ENCODE data around the gene CLEC2L. TPM values are rescaled to one million over a fixed set of nuclear protein-coding genes. Genes with fewer than 3 reads are reported as not detected.

CLEC2L gene
- total RNA-seq, 1 donor from 2014 or later: not detected

DNA sequence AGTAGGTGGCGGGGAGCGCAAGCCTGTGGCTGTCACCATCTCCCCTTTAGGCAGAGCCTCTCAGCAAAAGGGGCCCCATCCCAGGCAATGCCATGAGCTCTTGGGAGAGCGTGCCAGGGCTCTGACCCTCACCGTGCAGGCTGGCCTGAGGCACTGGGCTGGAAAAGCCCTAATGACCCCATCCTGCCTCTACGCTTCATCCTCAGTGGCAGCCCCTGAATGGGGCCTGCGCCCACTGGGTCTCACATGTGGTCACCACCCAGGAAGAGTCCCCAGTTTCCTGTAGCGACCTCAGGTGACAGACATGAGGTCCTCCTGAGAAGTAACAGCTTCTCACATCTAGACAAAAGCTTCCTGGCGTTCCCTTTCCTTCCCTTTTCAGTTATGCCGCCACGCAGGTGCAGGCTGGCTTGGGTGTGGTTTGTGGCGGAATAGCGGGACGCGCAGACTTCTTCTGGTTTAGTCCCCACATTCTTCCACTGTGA lies 59.2 kb downstream of the CLEC2L start:
- Histone ChIP-seq H3K9me3 (ENCODE audit: insufficient read depth, low read depth, low read length) (no peaks in the 10 kb centered on the region), H3K4me2 (ENCODE audit: low read length) (no peak overlapping the region), H4K20me1 (ENCODE audit: insufficient read depth, low read length) (peaks cover 4% of the 10 kb centered on the region), H3K4me3 (ENCODE audit: insufficient read depth, low read depth, low read length) (no peak overlapping the region), H3K4me1 (ENCODE audit: insufficient read depth, low read length) (no peaks in the 10 kb centered on the region), H3K79me2 (ENCODE audit: insufficient read depth, low read length) (no peaks in the 10 kb centered on the region), H3K27me3 (ENCODE audit: insufficient read depth, low read length) (no peaks in the 10 kb centered on the region), H3K27ac (ENCODE audit: low read depth, low read length) (no peak overlapping the region), H3K9ac (ENCODE audit: low read length) (no peak overlapping the region), H3K36me3 (ENCODE audit: insufficient read depth, low read length) (peaks cover 30% of the 10 kb centered on the region), H2AFZ (ENCODE audit: low read depth, low read length) (no peak overlapping the region)
- Mint-ChIP-seq H3K36me3 (ENCODE audit: low read depth, unreplicated experiment) (peaks cover 20% of the 10 kb centered on the region), H3K4me1 (ENCODE audit: low read depth, unreplicated experiment) (no peaks in the 10 kb centered on the region), H3K9me3 (ENCODE audit: unreplicated experiment) (no peaks in the 10 kb centered on the region), H3K4me3 (ENCODE audit: unreplicated experiment) (no peak overlapping the region), H3K27ac (ENCODE audit: unreplicated experiment) (no peak overlapping the region), H3K27me3 (ENCODE audit: low read depth, unreplicated experiment) (no peaks in the 10 kb centered on the region)
- no peak for DNase-seq (ENCODE audit: low read depth)
- FAIRE-seq: no peak
- TF ChIP-seq, protein P1, sequence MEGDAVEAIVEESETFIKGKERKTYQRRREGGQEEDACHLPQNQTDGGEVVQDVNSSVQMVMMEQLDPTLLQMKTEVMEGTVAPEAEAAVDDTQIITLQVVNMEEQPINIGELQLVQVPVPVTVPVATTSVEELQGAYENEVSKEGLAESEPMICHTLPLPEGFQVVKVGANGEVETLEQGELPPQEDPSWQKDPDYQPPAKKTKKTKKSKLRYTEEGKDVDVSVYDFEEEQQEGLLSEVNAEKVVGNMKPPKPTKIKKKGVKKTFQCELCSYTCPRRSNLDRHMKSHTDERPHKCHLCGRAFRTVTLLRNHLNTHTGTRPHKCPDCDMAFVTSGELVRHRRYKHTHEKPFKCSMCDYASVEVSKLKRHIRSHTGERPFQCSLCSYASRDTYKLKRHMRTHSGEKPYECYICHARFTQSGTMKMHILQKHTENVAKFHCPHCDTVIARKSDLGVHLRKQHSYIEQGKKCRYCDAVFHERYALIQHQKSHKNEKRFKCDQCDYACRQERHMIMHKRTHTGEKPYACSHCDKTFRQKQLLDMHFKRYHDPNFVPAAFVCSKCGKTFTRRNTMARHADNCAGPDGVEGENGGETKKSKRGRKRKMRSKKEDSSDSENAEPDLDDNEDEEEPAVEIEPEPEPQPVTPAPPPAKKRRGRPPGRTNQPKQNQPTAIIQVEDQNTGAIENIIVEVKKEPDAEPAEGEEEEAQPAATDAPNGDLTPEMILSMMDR (IDR thresholded peaks at IDR 0.05; ENCODE audit: insufficient read depth, low read depth, low read length): no peak
- no peak for TF ChIP-seq EZH2 (IDR thresholded peaks at IDR 0.05; ENCODE audit: insufficient read depth, low read length)

DNA sequence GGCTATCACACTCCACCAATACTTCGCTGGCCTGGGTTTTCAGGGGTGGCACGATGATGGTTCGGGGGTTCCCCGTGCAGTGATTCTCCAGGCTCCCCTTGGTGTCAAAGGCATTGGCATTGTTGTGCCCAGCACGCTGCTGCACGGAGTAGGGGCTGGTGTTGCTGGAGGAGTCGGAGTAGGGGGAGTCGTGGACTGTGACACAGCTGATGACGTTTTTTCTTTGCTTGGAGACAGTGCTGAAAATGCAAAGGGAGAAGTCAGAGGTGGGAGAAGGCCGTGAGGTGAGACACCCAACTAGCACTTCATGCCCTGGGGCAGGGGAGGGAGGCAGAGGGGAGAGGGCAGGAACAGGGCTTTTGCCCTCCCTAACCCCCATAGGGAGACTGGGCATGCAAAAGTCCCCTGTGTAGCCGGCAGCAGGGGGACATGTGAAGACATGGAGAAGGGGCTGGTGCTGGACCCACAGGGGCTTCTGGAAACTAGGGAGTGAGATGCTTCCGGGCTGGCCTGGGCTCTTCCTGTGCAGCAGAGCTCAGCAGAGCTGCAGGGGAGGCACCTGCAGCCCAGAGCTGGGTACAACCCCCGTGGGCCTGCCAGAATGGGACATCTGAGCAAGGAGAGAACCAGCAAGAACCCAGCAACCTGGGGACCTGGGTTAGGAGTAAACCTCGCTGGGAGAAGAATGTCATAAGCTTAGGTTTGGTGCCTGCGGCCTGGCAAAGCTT lies 60.5 kb downstream of the CLEC2L start:
- Histone ChIP-seq H3K4me3 (ENCODE audit: insufficient read depth, low read depth, low read length) (no peak overlapping the region), H3K27me3 (ENCODE audit: insufficient read depth, low read length) (no peaks in the 10 kb centered on the region), H3K36me3 (ENCODE audit: insufficient read depth, low read length) (peaks cover 28% of the 10 kb centered on the region), H3K27ac (ENCODE audit: low read depth, low read length) (no peak overlapping the region), H3K4me2 (ENCODE audit: low read length) (no peak overlapping the region), H3K79me2 (ENCODE audit: insufficient read depth, low read length) (no peaks in the 10 kb centered on the region), H3K9me3 (ENCODE audit: insufficient read depth, low read depth, low read length) (no peaks in the 10 kb centered on the region), H3K9ac (ENCODE audit: low read length) (no peak overlapping the region), H3K4me1 (ENCODE audit: insufficient read depth, low read length) (no peaks in the 10 kb centered on the region), H4K20me1 (ENCODE audit: insufficient read depth, low read length) (peaks cover 4% of the 10 kb centered on the region), H2AFZ (ENCODE audit: low read depth, low read length) (no peak overlapping the region)
- Mint-ChIP-seq H3K27ac (ENCODE audit: unreplicated experiment) (no peak overlapping the region), H3K27me3 (ENCODE audit: low read depth, unreplicated experiment) (no peaks in the 10 kb centered on the region), H3K4me1 (ENCODE audit: low read depth, unreplicated experiment) (peaks cover 4% of the 10 kb centered on the region), H3K4me3 (ENCODE audit: unreplicated experiment) (no peak overlapping the region), H3K9me3 (ENCODE audit: unreplicated experiment) (no peaks in the 10 kb centered on the region), H3K36me3 (ENCODE audit: low read depth, unreplicated experiment) (peaks cover 21% of the 10 kb centered on the region)
- TF ChIP-seq EZH2 (IDR thresholded peaks at IDR 0.05; ENCODE audit: insufficient read depth, low read length): no peak
- DNase-seq (ENCODE audit: low read depth): no peak
- FAIRE-seq: no peak

DNA sequence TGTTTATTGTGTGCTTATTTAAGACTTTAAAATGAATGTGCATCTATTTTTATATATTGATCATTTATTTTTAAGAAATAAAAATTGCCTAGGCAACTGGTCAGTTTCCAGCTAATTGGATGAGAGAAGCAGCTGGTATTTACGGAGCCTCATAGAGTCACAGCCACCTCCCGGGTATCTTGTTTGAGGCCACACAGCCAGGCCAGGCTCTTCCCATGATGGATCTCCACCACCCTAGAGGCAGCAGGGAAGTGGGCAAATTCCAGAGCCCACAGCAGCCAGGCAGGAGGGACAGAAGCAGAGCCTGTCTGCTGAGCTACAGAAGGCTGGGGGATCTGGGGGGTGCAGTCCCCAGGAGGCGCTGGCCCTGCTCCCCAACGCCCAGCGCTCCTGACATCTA lies 61.6 kb downstream of the CLEC2L start:
- TF ChIP-seq, protein P1 (IDR thresholded peaks at IDR 0.05; ENCODE audit: insufficient read depth, low read depth, low read length): no peak
- TF ChIP-seq EZH2 (IDR thresholded peaks at IDR 0.05; ENCODE audit: insufficient read depth, low read length): no peak
- H3K36me3 ChIP-seq (ENCODE audit: insufficient read depth, low read length): peaks cover 32% of the 10 kb centered on the region

More for the DNA sequence above, 61.6 kb downstream of the CLEC2L start:
- DNase-seq (ENCODE audit: low read depth): no peak
- Mint-ChIP-seq H3K4me3 (ENCODE audit: unreplicated experiment) (no peak overlapping the region), H3K27ac (ENCODE audit: unreplicated experiment) (no peak overlapping the region), H3K9me3 (ENCODE audit: unreplicated experiment) (no peaks in the 10 kb centered on the region), H3K27me3 (ENCODE audit: low read depth, unreplicated experiment) (no peaks in the 10 kb centered on the region), H3K36me3 (ENCODE audit: low read depth, unreplicated experiment) (peaks cover 17% of the 10 kb centered on the region), H3K4me1 (ENCODE audit: low read depth, unreplicated experiment) (peaks cover 4% of the 10 kb centered on the region)
- Histone ChIP-seq H3K9me3 (ENCODE audit: insufficient read depth, low read depth, low read length) (no peaks in the 10 kb centered on the region), H3K4me3 (ENCODE audit: insufficient read depth, low read depth, low read length) (no peak overlapping the region), H2AFZ (ENCODE audit: low read depth, low read length) (no peak overlapping the region), H3K9ac (ENCODE audit: low read length) (no peak overlapping the region), H3K27me3 (ENCODE audit: insufficient read depth, low read length) (no peaks in the 10 kb centered on the region), H3K79me2 (ENCODE audit: insufficient read depth, low read length) (no peaks in the 10 kb centered on the region), H4K20me1 (ENCODE audit: insufficient read depth, low read length) (peaks cover 4% of the 10 kb centered on the region), H3K27ac (ENCODE audit: low read depth, low read length) (no peak overlapping the region), H3K4me2 (ENCODE audit: low read length) (no peak overlapping the region), H3K4me1 (ENCODE audit: insufficient read depth, low read length) (no peaks in the 10 kb centered on the region)
- FAIRE-seq: no peak
